Cardiac septum (tissue), 1 donor: ENCODE measurements around the gene S100A14. TPM values are rescaled to one million over a fixed set of nuclear protein-coding genes. Genes with fewer than 3 reads are reported as not detected.
"Not testable (repeated sequence)": the region's sequence is repeated elsewhere in the genome, so short reads cannot be mapped to it uniquely, and the experiment has no call there.

Experiments used
- DNase-seq: peaks from one replicate; pipeline ENCODE4 v3.0.0-alpha.2; 2020; ENCODE audit warnings: low spot score
- intact Hi-C: fragments of 100-400 bp; cut with DNase I; formaldehyde crosslinking; loops from one replicate; pipeline ENCODE4 v1.14.0; 2022
- total RNA-seq: library from RNA; stranded (reverse); fragmentation: NEBNext Ultra II Directional; extraction: Animal tissue kit (Norgen Biotek cat#: 25700); gene quantifications from one replicate; pipeline ENCODE4 v1.2.1, GENCODE V29; 2021
- donor health status: DM: no; HTN: no; CAD: no.

S100A14 gene
- total RNA-seq, 1 donor from 2014 or later, result 3.4 TPM

DNA sequence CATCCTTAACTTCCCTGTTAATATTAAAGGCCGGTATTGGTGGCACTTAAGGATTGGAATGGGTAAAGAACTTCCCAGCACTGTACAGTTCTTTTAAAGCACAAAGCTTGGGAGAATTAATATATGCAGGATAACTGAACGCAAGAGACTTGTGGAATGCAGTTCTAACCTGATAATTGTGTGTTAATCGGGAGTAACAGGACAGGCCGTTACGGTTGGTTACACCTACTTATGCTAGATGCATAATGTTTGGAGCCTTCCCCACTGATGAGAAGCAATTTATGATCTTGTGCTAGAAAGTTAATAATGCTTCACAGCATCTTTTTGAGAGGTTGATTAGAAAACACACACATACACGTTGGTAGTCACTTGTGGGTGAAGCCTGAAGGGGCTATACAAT lies 24.7 kb upstream of the S100A14 start:
- intact Hi-C loops, result no loop called here

DNA sequence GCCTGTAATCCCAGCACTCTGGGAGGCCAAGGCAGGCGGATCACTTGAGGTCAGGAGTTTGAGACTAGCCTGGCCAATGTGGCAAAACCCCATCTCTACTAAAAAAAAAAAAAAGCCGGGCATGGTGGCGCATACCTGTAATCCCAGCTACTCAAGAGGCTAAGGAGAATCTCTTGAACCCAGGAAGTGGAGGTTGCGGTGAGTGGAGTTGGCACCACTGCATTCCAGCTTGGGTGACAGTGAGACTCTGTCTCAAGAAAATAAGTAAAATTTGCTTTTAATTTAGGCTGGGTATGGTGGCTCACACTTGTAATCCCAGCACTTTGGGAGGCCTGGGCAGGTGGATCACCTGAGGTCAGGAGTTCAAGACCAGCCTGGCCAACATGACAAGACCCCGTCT lies 24.1 kb upstream of the S100A14 start:
- DNase-seq, intact Hi-C loops: not testable (repeated sequence)

More for the DNA sequence above, 24.7 kb upstream of the S100A14 start:
- no peak for DNase-seq

DNA sequence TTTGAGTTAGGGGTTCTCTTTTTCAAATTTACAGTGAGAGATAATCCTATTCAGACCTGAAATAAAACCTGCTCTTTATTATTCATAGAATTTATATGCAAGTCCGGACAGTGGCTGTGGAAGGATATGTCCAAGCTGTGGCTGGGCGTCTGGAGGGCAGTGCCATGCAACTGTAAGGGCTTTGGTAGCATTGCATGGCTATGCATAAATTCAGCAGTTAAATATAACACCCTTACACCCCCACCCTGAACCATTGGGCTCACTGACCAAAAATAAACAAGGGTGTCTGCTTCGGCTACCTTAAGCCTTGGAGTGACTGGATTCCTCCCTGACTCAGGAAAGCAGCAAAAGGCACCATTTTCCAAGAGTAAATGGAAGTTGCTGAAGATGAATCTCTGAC lies 23.2 kb upstream of the S100A14 start:
- intact Hi-C loops, result loop anchor here (5.0 kb wide), 1 partner anchor 88 kb away; the partner anchor contains the start of gene INTS3

DNA sequence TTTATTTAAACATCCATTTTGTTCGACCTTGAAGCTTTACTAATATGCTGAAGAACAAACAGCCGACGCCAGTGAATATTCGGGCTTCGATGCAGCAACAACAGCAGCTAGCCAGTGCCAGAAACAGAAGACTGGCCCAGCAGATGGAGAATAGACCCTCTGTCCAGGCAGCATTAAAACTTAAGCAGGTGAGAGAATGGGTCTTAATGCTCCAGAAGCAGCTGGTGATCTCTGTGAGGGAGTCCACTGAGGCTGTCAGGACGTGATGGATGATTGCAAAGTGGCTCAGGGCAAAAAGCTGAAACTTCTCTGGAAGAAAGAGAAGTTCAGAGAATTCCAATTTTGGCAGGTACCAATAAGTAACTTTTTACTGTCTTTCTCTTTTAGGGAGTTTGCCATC lies 22.1 kb upstream of the S100A14 start:
- intact Hi-C loops, result loop anchor here (5.0 kb wide), 1 partner anchor 89 kb away; the partner anchor contains the start of gene INTS3
- no peak for DNase-seq

More for the DNA sequence above, 23.2 kb upstream of the S100A14 start:
- no peak for DNase-seq

DNA sequence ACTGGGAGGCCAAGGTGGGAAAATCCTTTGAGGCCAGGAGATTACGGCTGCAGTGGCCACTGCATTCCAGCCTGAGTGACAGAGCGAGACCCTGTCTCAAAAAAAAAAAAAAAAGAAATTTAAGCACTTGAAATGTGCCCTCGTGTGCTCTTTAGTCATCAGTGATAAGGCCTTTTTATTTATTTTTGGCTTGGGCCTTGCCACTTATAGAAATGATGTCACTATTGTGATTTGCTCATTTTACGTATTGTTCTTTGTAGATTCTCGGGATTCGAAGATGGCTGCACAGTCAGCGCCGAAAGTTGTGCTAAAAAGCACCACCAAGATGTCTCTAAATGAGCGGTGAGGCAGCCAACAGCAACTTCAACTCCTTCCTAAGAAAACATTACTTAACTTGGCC lies 20.2 kb upstream of the S100A14 start:
- DNase-seq, result no peak
- intact Hi-C loops, result loop anchor here (5.0 kb wide), 1 partner anchor 91 kb away; the partner anchor contains the start of gene INTS3

DNA sequence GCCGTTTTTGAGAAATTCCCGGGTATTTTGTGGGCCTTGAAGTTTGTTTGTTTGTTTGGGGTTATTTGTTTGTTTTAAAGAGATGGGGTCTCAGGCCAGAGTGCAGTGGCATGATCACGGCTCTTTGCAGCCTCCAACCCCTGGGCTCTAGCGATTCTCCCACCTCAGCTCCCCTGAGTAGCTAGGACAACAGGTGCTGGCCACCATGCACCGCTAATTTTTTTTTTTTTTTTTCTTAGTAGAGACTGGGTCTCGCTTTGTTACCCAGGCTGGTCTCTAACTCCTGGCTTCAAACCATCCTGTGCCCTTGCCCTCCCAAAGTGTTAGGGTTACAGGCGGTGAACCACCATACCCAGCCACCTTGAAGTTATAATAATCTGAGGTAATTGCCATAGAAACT lies 19.7 kb upstream of the S100A14 start:
- no peak for DNase-seq
- intact Hi-C loops, result loop anchor here (2.0 to 5.0 kb wide), 2 partner anchors 23 to 91 kb away; partner anchors contain the start of genes INTS3 and SNAPIN

DNA sequence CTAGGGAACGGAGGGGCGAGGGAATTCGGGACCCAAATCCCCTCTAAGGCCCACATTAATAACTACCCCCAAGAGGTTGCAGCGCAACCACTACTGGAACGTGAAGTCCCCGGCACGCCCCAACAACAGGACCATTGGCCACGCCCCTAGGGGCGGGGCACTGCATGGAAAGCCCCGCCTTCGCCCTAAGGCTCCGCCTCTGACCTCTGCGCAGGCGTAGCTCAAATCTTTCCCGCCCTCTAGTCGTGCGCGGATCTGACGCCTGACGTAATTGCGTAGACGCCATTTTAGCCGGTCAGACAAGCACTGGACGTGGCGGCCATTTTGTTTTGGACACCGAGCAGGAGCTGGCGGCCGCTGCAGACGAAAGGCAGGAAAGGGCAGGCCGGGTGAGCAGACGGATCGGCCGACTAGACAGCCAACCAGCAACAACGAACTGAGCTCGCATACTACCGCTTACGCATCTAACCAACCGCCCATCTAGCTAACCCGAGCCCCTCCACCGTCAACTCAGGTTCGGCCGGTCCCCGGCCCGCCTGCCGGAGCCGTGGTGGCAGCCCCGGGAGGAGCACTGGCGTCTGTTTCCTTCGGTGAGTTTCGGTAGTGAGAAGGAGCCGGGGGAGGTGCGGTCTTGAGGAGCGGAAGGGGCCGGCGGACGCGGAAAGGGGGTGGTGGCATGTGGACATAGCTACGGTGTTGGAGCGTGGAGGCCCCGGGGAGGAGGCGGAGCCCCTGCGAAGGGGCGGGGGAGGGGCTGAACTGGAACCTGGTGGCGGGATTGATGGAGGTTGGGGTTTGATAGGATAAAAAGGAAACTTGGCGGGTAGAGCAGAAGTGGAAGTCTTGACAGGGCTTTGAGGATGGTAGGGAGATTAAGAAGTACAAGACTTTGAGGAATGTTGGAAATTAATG lies 17.9 kb upstream of the S100A14 start, which contains the start of gene CHTOP:
Gene CHTOP (plus strand): TSS at position 313 of the 912 bp plus-strand sequence. CDS start 2,523 bp downstream, outside the sequence.
- peak; percentile 99 for DNase-seq
- intact Hi-C loops, result loop anchor here (2.0 to 5.0 kb wide), 2 partner anchors 25 to 127 kb away; partner anchors contain the start of gene SNAPIN

DNA sequence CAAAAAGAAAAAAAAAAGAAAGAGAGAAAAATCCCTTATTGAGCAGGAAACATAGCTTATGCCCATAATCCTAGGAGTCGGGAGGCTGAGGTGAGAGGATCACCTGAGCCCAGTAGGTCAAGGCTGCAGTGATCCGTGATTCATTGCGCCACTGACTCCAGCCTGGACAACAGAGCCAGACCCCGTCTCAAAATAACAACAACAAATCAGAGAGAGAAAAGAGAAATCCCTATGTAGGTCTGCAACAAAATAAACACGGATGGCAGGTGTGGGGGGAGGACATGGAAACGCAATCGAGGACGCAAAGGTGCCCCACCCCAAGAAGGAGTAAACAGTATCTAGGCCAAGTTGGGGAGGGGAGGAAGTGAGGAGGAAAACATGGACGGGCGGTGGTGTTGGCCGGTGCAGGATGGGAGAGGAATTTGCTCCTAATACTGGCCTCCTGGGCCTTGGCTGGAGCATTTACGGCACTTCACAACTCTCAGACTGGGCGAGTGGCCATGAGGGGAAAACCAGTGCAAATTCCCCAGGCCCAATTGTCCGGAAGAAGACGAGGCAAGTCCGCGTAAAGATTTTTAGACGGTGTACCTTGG lies 17.1 kb upstream of the S100A14 start:
- peak; percentile 26 for DNase-seq
- intact Hi-C loops, result loop anchor here (5.0 kb wide), 1 partner anchor 126 kb away; no protein-coding TSS in a partner anchor

DNA sequence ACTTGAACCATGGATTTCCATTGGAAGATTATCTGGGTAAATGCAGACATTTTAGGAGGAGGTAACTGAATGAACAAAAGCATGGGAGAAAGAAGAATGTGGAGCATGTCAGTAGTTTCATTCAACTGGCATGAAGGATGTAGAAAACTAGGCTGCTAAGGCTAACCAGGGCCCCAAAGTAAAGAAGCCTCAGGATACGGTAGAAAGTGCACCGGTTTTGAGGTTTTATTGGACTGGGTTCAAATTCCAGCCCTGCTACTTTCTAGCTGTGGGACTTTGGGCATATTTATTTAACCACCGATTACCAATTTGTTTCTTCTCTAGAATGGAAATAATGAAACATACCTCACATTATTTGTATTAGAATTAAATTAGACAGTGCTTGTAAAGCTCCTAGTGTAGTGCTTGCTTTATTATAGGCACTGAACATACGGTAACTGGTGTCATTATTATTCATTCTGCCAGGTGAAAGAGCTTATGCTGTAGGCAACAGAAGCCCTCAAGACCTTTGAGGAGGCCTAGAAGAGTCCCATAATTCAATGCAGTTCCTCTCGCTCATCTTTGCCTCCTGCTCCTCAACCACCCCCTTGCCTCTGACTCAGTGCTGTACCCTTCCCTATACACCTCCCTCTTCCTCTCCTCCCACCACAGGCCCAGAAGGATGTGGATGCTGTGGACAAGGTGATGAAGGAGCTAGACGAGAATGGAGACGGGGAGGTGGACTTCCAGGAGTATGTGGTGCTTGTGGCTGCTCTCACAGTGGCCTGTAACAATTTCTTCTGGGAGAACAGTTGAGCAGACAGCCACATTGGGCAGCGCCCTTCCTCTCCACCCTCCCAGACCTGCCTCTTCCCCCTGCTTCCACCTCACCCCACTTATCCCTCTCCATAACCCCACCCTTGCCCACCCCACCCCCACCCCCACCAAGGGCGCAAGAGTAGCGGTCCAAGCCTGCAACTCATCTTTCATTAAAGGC lies 15.2 kb upstream of the S100A14 start:
- DNase-seq, result peak; percentile 63
- intact Hi-C loops, result loop anchor here (5.0 kb wide), 1 partner anchor 124 kb away; no protein-coding TSS in a partner anchor

DNA sequence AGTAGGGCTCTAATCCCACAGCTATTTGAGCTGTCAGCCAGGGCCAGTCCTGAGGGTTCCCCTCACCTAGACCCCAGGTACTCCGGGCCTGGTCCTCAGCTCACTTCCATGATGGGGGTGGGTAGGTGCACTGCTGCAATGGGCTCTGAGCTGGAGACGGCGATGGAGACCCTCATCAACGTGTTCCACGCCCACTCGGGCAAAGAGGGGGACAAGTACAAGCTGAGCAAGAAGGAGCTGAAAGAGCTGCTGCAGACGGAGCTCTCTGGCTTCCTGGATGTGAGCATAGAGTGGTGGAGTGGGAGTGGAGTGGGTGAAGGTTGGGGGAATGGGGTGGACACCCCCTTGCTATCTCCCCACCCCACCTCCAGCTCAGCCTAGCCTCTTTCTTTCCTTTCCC lies 14.3 kb upstream of the S100A14 start:
- intact Hi-C loops, result loop anchor here (5.0 kb wide), 1 partner anchor 123 kb away; no protein-coding TSS in a partner anchor
- DNase-seq, result peak; percentile 33

DNA sequence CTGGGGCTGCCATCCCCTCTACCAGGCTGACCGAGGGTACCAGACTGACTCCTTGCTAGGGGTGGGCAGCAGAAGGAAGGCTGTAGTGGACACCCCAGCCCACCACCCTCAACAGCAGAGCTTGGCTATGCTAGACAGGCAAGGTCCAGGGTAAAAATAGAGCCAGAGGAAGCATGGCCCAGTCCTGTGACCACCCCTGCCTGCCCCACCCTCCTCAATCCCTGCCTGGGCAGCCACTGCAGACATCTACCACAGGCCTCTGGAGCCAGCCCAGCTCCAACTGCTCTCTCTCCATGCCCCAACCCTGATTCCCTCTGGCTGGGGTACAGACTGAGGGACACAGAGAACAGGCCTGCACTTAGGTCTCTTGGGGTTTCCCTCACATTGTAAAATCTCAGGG lies 13.8 kb upstream of the S100A14 start:
- intact Hi-C loops, result loop anchor here (5.0 kb wide), 2 partner anchors 42 to 123 kb away; partner anchors contain the start of gene ILF2
- DNase-seq, result peak; percentile 90

DNA sequence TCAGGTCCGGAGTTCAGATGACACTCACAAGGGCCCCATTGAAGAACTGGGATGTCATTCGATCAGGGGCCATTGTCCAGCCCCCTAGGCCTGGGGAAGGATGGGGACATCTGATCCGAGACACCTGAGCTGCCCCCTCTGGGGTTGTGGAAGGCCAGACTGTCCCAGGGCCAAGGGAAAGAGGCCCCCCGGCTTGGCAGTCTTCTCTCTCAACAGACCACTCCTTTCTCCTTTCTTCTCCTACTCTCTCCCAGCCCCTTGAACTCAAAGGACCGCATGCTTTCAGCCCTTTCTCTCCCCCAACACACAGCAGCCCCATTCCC lies 13.2 kb upstream of the S100A14 start:
- peak; percentile 60 for DNase-seq
- intact Hi-C loops, result loop anchor here (5.0 kb wide), 1 partner anchor 43 kb away; the partner anchor contains the start of gene ILF2

DNA sequence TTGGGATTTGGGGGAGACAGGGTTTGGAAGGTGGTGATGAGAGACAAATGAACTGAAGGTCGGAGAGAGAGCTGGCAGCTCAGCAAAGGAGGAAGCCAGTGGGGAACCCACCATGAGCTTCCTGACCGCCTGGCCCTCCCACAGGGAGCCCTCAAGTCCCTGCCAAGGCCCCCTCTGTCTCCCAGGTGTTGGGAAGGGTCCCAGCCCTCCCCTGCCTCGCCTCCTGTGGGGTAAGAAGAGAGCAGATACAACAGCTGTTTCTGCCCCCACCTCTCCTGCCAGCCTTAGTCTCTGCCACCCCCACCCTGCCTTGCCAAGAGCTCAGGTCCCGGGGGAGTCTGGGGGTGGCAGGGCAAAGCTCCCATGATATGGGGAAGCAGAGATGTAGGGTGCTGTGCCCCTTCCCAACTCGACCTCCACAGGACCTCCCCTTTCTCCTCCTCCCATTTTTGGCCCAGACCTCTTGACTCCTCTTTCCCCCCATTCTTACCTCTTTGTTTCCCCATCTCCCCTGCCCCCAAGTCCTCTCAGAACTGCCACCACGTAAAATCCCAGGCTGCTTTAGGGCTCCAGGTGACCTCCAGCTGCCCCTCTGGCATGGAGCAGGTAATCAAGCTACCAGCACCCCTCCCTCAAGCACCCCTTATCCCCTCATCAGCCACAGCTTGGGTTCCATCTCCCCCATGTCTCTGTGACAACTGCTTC lies 12.7 kb upstream of the S100A14 start:
- peak; percentile 17 for DNase-seq
- intact Hi-C loops, result loop anchor here (5.0 kb wide), 1 partner anchor 44 kb away; the partner anchor contains the start of gene ILF2

DNA sequence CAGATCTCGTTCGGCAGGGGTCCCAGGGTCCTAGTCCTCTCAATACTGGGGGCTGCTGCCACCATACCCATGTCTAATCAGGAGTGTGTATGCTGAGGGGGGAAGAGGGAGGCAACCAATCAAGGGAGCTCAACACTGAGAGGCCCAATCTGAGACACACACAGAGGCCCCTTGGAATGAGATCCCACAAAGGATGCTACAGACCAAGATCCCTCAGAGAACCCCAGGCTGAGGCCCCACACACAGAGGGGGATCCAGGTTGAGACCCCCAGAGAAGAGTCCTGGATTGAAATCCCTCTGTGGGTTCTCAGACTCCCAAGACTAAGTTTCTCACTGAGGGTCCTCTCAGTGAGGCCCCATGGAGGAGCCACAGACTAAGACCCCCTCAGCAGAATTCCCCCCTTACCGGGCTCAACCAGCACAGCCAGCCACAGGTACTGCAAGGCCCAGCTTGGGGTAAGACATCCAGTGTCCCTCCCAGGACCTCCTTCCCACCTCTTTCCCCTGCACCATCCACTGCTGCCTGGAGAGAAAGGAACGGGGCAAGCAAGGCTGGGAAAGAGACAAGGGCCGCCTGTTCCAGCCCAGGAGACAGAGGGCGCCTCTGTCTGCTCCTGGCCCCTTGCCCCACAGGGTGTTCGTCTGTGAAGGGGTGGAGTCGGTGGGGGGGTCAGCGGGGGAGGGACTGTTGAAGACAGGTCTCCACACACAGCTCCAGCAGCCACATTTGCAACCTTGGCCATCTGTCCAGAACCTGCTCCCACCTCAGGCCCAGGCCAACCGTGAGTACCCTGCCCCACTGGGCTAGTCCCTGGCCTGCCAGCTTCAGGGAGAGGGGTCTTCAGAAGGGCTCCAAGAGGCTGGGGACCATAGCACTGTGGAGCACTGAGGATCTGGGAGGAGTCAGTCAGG lies 11.8 kb upstream of the S100A14 start, which contains the start of gene S100A1:
Gene S100A1 (plus strand): TSS at position 720 of the 912 bp plus-strand sequence. CDS start 2,088 bp downstream, outside the sequence.
- intact Hi-C loops, result loop anchor here (5.0 kb wide), 1 partner anchor 44 kb away; the partner anchor contains the start of gene ILF2
- DNase-seq, result peak; percentile 86

DNA sequence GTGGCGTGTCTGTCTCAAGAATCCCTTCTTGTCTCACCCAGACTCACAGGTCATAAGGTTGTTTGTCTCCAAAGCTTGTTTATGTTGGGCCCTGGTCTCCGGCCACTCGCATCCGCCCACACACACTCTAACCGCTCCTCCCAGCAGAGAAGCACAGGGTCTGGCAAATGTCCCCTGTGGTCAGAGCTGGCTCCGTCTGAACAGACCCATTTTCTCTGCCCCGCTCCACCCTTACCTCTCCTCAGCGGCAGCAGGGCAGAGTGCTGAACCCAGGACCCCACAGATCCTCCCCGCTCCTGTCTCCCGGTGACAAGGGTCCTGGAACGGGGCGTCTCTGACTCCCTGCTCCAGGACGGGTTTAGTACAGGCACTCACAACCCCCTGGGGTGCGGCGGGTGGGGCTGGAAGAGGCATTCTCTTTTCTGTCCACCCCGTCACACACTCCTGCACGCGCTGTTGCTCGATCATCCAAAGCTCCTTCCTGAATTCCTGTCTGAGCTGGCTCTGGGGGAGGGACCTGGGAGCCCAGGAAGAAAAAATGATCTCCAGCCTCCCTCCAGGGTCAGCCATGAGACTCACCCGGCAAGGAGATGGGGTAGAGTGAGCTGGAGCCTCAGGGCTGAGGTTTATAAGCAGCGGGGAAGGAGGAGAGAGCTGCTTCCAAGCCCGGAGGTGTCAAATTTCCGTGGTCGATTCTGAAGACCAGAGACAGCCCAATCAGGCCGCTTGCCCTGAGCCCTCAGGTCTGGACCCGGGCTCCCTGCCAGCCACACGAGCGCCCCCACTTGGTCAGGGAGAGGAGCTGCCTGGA lies 11.0 kb upstream of the S100A14 start, which contains the start of gene S100A13:
Gene S100A13 (minus strand): TSS at position 602 of the 811 bp plus-strand sequence. CDS start 1,033 bp downstream, outside the sequence.
- intact Hi-C loops, result loop anchor here (5.0 kb wide), 1 partner anchor 45 kb away; the partner anchor contains the start of gene ILF2
- DNase-seq, result no peak

DNA sequence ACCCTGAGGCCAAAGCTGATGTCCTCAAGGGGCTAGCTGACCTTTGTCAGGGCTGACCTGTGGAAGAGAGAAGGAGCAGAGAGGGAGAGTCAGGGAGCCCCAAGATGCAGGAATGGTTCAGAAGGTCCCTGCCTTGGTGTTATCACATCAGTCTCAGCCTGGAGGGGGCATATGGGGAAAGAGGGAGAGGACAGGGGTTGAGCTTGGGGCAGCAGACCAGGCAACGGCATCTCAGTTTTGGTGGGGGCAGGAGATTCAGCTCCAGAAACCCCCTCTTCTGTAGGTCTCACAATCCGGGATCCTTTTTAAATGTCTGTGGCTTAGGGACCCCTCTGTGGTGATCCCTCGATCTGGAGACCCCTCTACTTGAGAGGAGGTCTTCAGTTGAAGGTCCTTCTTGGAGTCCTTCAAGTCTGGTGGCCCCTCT lies 10.4 kb upstream of the S100A14 start:
- DNase-seq, result no peak
- intact Hi-C loops, result loop anchor here (5.0 kb wide), 1 partner anchor 46 kb away; the partner anchor contains the start of gene ILF2
